CD4-positive, CD25-positive, alpha-beta regulatory T cell (primary cell): ENCODE results near the gene PEPD. TPM values are rescaled to one million over a fixed set of nuclear protein-coding genes. Genes with fewer than 3 reads are reported as not detected.
A peak's percentile ranks its signal among the peaks of the same experiment; 100 is the strongest.
"Not testable (repeated sequence)": the region's sequence is repeated elsewhere in the genome, so short reads cannot be mapped to it uniquely, and the experiment has no call there.

Source experiments
- ATAC-seq, 2 donors: fragments of 150-1000 bp; cut with Tn5 transposase; one replicate each; pipeline ENCODE4 v1.10.0; 2021; ENCODE audit warnings: low read depth in 2 of 2, moderate number of reproducible peaks in 2 of 2, moderate library complexity in 1 of 2
- DNase-seq, 3 donors: peaks; one replicate each; pipeline versions ENCODE4 v3.0.0 to v3.0.0-alpha.2; 2012 to 2022; ENCODE audit warnings: mixed read lengths in 1 of 3
- H3K27ac ChIP-seq: one replicate; pipeline ENCODE4 v1.7.0; 2013; ENCODE audit warnings: mild to moderate bottlenecking, low read length; ENCODE audit not compliant: insufficient read depth, poor library complexity, severe bottlenecking
- H3K27me3 ChIP-seq: one replicate; pipeline ENCODE4 v1.7.0; 2013; ENCODE audit warnings: low read length; ENCODE audit not compliant: control insufficient read depth, insufficient read depth
- H3K36me3 ChIP-seq: one replicate; pipeline ENCODE4 v1.7.0; 2013; ENCODE audit warnings: mild to moderate bottlenecking, low read length, moderate library complexity; ENCODE audit not compliant: control insufficient read depth, insufficient read depth
- H3K4me1 ChIP-seq: 2 replicates; pipeline ENCODE4 v1.7.0; 2013; ENCODE audit warnings: mild to moderate bottlenecking, low read length; ENCODE audit not compliant: insufficient read depth, control insufficient read depth, poor library complexity, severe bottlenecking
- H3K4me3 ChIP-seq: one replicate; pipeline ENCODE4 v1.7.0; 2013; ENCODE audit warnings: low read depth, mild to moderate bottlenecking, low read length, moderate library complexity
- H3K9me3 ChIP-seq, 2 experiments: 1 replicate in 1 of 2; 2 replicates in 1 of 2; pipeline ENCODE4 v1.7.0; 2013; ENCODE audit warnings: low read length in 2 of 2, mild to moderate bottlenecking in 1 of 2, moderate library complexity in 1 of 2; ENCODE audit not compliant: control insufficient read depth in 2 of 2
- H3K27ac Mint-ChIP-seq, 3 donors: one replicate each; pipeline ENCODE4 v1.8.0; 2020 to 2022; ENCODE audit warnings: mild to moderate bottlenecking in 3 of 3, mixed read lengths in 3 of 3, moderate library complexity in 2 of 3
- H3K27me3 Mint-ChIP-seq: one replicate; pipeline ENCODE4 v1.8.0; 2022; ENCODE audit warnings: mild to moderate bottlenecking, mixed read lengths
- H3K36me3 Mint-ChIP-seq: one replicate; pipeline ENCODE4 v1.8.0; 2020; ENCODE audit warnings: mixed read lengths
- H3K4me1 Mint-ChIP-seq, 4 donors: one replicate each; pipeline ENCODE4 v1.8.0; 2020 to 2022; ENCODE audit warnings: mixed read lengths in 4 of 4, mild to moderate bottlenecking in 1 of 4
- H3K4me3 Mint-ChIP-seq, 4 donors: one replicate each; pipeline ENCODE4 v1.8.0; 2020 to 2022; ENCODE audit warnings: mild to moderate bottlenecking in 4 of 4, mixed read lengths in 4 of 4, moderate library complexity in 3 of 4
- H3K9me3 Mint-ChIP-seq, 7 donors: one replicate each; pipeline ENCODE4 v1.8.0; 2020 to 2022; ENCODE audit warnings: mixed read lengths in 7 of 7, mild to moderate bottlenecking in 3 of 7, moderate library complexity in 2 of 7
- polyA plus RNA-seq, 4 donors: library from polyadenylated mRNA; unstranded; fragments of 300-500 nt; fragmentation: Illumina TruSeq; gene quantifications; one replicate each; pipeline ENCODE4 v1.2.3, GENCODE V29; 2021
- total RNA-seq: library from RNA; stranded (reverse); gene quantifications from one replicate; pipeline ENCODE4 v1.2.3, GENCODE V29; 2022

Gene PEPD
- total RNA-seq (36.8 TPM), polyA plus RNA-seq (100 to 1,000 TPM; 105 to 141 (median 110) TPM)

GRCh38 chr19:33521480-33522370, at the start of gene PEPD:
PEPD (minus strand) TSS chr19:33521791; CDS start chr19:33521760, 31 bp downstream.
- ATAC-seq (peak; percentile 86 to 89), DNase-seq (peak; percentile 62 to 87 (median 73))
- peak within 1 kb of the TSS; percentile 83 to 94 (median 89) for H3K4me3 Mint-ChIP-seq
- no peaks in the 10 kb centered on the region for H3K36me3 Mint-ChIP-seq
- Histone ChIP-seq H3K27ac (peak within 1 kb of the TSS; percentile 41), H3K27me3 (no peaks in the 10 kb centered on the region), H3K4me1 (peaks cover 14% of the 10 kb centered on the region), H3K9me3 (no peaks in the 10 kb centered on the region), H3K4me3 (peak within 1 kb of the TSS; percentile 79), H3K36me3 (no peaks in the 10 kb centered on the region)
- H3K4me1 Mint-ChIP-seq: peaks cover 5 to 28% (median 15%) of the 10 kb centered on the region in 4 donors
- H3K27ac Mint-ChIP-seq: peak within 1 kb of the TSS; percentile 77 to 95 (median 77)
- no peaks in the 10 kb centered on the region for H3K9me3 Mint-ChIP-seq
- peaks cover 6% of the 10 kb centered on the region for H3K27me3 Mint-ChIP-seq

GRCh38 chr19:33569821-33570220, 48.2 kb upstream of the PEPD start:
- H3K4me1 ChIP-seq: no peaks in the 10 kb centered on the region
- H3K9me3 ChIP-seq: peaks cover 6 to 7% of the 10 kb centered on the region in 2 experiments
- Mint-ChIP-seq H3K27me3 (peaks cover 17% of the 10 kb centered on the region), H3K36me3 (no peaks in the 10 kb centered on the region), H3K27ac (no peak overlapping the region), H3K4me1 (no peaks in the 10 kb centered on the region), H3K4me3 (no peak overlapping the region), H3K9me3 (peaks cover 0 to 14% (median 6%) of the 10 kb centered on the region in 7 donors)
- no peaks in the 10 kb centered on the region for H3K36me3 ChIP-seq
- ATAC-seq: no peak
- no peak overlapping the region for H3K4me3 ChIP-seq
- no peak for DNase-seq
- no peaks in the 10 kb centered on the region for H3K27me3 ChIP-seq
- H3K27ac ChIP-seq: no peak overlapping the region

- no peak for DNase-seq
- Histone ChIP-seq H3K27ac (no peak overlapping the region), H3K36me3 (no peaks in the 10 kb centered on the region), H3K9me3 (peaks cover 0 to 4% of the 10 kb centered on the region in 2 experiments), H3K27me3 (peaks cover 2% of the 10 kb centered on the region), H3K4me1 (no peaks in the 10 kb centered on the region), H3K4me3 (no peak overlapping the region)
- Mint-ChIP-seq H3K4me1 (no peaks in the 10 kb centered on the region), H3K27me3 (peaks cover 17% of the 10 kb centered on the region), H3K9me3 (peaks cover 0 to 6% (median 3%) of the 10 kb centered on the region in 7 donors), H3K4me3 (no peak overlapping the region), H3K27ac (no peak overlapping the region), H3K36me3 (no peaks in the 10 kb centered on the region)
- ATAC-seq: no peak
These were observed 47.1 kb upstream of the PEPD start for GRCh38 chr19:33568706-33569105.

GRCh38 chr19:33564836-33565338, 43.3 kb upstream of the PEPD start:
- H3K27me3 ChIP-seq: peaks cover 2% of the 10 kb centered on the region
- Mint-ChIP-seq H3K9me3 (peaks cover 0 to 1% (median 0%) of the 10 kb centered on the region in 7 donors), H3K4me3 (no peak overlapping the region), H3K27me3 (peaks cover 11% of the 10 kb centered on the region), H3K36me3 (no peaks in the 10 kb centered on the region), H3K27ac (no peak overlapping the region), H3K4me1 (no peaks in the 10 kb centered on the region)
- no peak overlapping the region for H3K4me3 ChIP-seq
- H3K4me1 ChIP-seq: no peaks in the 10 kb centered on the region
- no peak for DNase-seq
- no peaks in the 10 kb centered on the region for H3K36me3 ChIP-seq
- H3K9me3 ChIP-seq: no peaks in the 10 kb centered on the region
- no peak for ATAC-seq
- H3K27ac ChIP-seq: no peak overlapping the region

GRCh38 chr19:33562636-33563035, 41.0 kb upstream of the PEPD start:
- H3K27ac Mint-ChIP-seq: no peak overlapping the region
- peaks cover 0 to 1% (median 0%) of the 10 kb centered on the region in 7 donors for H3K9me3 Mint-ChIP-seq
- H3K4me1 Mint-ChIP-seq: no peaks in the 10 kb centered on the region
- H3K27ac ChIP-seq: no peak overlapping the region
- H3K27me3 ChIP-seq: peaks cover 2% of the 10 kb centered on the region
- DNase-seq (no peak), ATAC-seq (no peak)
- H3K4me1 ChIP-seq: no peaks in the 10 kb centered on the region
- H3K36me3 ChIP-seq: no peaks in the 10 kb centered on the region
- H3K4me3 ChIP-seq: no peak overlapping the region
- H3K27me3 Mint-ChIP-seq: peaks cover 6% of the 10 kb centered on the region
- H3K9me3 ChIP-seq: no peaks in the 10 kb centered on the region
- no peaks in the 10 kb centered on the region for H3K36me3 Mint-ChIP-seq
- no peak overlapping the region for H3K4me3 Mint-ChIP-seq

- not testable (repeated sequence) for H3K9me3 Mint-ChIP-seq, H3K27ac ChIP-seq, H3K4me1 Mint-ChIP-seq, H3K4me3 ChIP-seq, H3K27me3 ChIP-seq, H3K36me3 Mint-ChIP-seq, H3K4me1 ChIP-seq, DNase-seq, H3K27ac Mint-ChIP-seq, H3K27me3 Mint-ChIP-seq, H3K4me3 Mint-ChIP-seq, H3K9me3 ChIP-seq, H3K36me3 ChIP-seq, ATAC-seq
These were observed 40.1 kb upstream of the PEPD start for GRCh38 chr19:33561666-33562065.

GRCh38 chr19:33561261-33561660, 39.7 kb upstream of the PEPD start:
- Histone ChIP-seq H3K27me3 (peaks cover 2% of the 10 kb centered on the region), H3K4me1 (no peaks in the 10 kb centered on the region), H3K9me3 (no peaks in the 10 kb centered on the region), H3K27ac (no peak overlapping the region), H3K4me3 (no peak overlapping the region), H3K36me3 (no peaks in the 10 kb centered on the region)
- H3K36me3 Mint-ChIP-seq: no peaks in the 10 kb centered on the region
- H3K27me3 Mint-ChIP-seq: peaks cover 6% of the 10 kb centered on the region
- DNase-seq (no peak), ATAC-seq (no peak)
- H3K4me1 Mint-ChIP-seq: no peaks in the 10 kb centered on the region
- H3K27ac Mint-ChIP-seq: no peak overlapping the region
- H3K4me3 Mint-ChIP-seq: no peak overlapping the region
- H3K9me3 Mint-ChIP-seq: peaks cover 0 to 1% (median 0%) of the 10 kb centered on the region in 7 donors
